ENCODE measurements around the gene ATP2B3. TPM values are rescaled to one million over a fixed set of nuclear protein-coding genes. Genes with fewer than 3 reads are reported as not detected.

ATP2B3 gene
- total RNA-seq, 2 donors from 2014 or later: not detected

DNA sequence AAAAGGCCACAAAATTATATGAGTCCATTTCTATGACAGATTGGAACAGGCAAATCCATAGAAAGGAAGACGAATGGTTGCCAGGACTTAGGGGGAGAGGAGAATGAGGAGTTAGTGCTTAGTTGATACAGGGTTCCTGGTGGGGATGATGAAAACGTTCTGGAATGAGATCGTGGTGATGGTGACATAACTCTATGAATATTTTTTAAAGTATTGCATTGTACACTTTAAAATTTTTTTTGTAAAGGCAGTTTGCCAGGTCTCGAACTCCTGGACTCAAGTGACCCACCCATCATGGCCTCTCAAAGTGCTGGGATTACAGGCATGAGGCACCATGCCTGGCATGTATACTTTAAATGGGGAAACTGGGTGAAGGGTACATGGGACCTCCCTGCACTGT, 91.4 kb downstream of the ATP2B3 start:
- no peak for DNase-seq (ENCODE audit: low spot score)
- Histone ChIP-seq H3K36me3 (no peaks in the 10 kb centered on the region), H3K27ac (no peak overlapping the region), H3K4me1 (peaks cover 0 to 10% of the 10 kb centered on the region in 2 donors), H3K27me3 (no peaks in the 10 kb centered on the region), H3K4me3 (no peak overlapping the region), H3K9me3 (peaks cover 0 to under 1% of the 10 kb centered on the region in 2 donors)
- TF ChIP-seq, protein P1, sequence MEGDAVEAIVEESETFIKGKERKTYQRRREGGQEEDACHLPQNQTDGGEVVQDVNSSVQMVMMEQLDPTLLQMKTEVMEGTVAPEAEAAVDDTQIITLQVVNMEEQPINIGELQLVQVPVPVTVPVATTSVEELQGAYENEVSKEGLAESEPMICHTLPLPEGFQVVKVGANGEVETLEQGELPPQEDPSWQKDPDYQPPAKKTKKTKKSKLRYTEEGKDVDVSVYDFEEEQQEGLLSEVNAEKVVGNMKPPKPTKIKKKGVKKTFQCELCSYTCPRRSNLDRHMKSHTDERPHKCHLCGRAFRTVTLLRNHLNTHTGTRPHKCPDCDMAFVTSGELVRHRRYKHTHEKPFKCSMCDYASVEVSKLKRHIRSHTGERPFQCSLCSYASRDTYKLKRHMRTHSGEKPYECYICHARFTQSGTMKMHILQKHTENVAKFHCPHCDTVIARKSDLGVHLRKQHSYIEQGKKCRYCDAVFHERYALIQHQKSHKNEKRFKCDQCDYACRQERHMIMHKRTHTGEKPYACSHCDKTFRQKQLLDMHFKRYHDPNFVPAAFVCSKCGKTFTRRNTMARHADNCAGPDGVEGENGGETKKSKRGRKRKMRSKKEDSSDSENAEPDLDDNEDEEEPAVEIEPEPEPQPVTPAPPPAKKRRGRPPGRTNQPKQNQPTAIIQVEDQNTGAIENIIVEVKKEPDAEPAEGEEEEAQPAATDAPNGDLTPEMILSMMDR (IDR thresholded peaks at IDR 0.05): no peak

GRCh38 chrX:153609917-153610835, 92.7 kb downstream of the ATP2B3 start:
- no peak for DNase-seq (ENCODE audit: low spot score)
- Histone ChIP-seq H3K36me3 (no peaks in the 10 kb centered on the region), H3K4me1 (peaks cover 0 to 10% of the 10 kb centered on the region in 2 donors), H3K27me3 (no peaks in the 10 kb centered on the region), H3K9me3 (peaks cover 0 to 7% of the 10 kb centered on the region in 2 donors), H3K4me3 (peak overlapping the region; percentile 24 to 44), H3K27ac (no peak overlapping the region)
- TF ChIP-seq, protein P1 (IDR thresholded peaks at IDR 0.05): peak; percentile 42 to 79

DNA sequence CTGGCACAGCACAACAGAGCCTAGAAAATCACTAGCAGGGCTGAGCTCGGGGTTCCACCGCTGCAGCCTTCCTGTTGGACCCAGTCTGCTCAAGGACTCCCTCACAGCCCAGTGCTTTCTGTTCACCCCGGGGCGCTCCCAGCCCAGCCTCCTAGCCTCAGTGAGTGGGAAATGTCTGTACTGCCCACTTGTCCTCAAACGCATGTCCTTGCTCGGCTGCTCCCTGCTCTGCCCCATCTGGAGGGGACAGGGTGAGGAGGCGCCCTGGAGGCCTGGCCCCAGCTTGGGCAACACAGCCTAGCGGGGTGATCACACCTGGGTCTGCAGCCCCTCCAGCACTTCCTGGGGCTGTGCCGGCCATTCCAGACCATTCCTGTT, 93.4 kb downstream of the ATP2B3 start:
- Histone ChIP-seq H3K4me1 (peaks cover 0 to 10% of the 10 kb centered on the region in 2 donors), H3K9me3 (peaks cover 0 to 7% of the 10 kb centered on the region in 2 donors), H3K27me3 (no peaks in the 10 kb centered on the region), H3K36me3 (no peaks in the 10 kb centered on the region), H3K4me3 (no peak overlapping the region), H3K27ac (no peak overlapping the region)
- DNase-seq (ENCODE audit: low spot score): no peak
- TF ChIP-seq, protein P1 (IDR thresholded peaks at IDR 0.05): no peak

- no peaks in the 10 kb centered on the region for H3K27me3 ChIP-seq
- H3K27ac ChIP-seq: no peak overlapping the region
Measured at GRCh38 chrX:153611298-153612095, 94.1 kb downstream of the ATP2B3 start.

GRCh38 chrX:153612413-153612812, 95.0 kb downstream of the ATP2B3 start:
- no peak overlapping the region for H3K4me3 ChIP-seq
- H3K9me3 ChIP-seq: peaks cover 0 to 7% of the 10 kb centered on the region in 2 donors
- H3K27me3 ChIP-seq: no peaks in the 10 kb centered on the region
- TF ChIP-seq, protein P1 (IDR thresholded peaks at IDR 0.05): no peak
- no peak for DNase-seq (ENCODE audit: low spot score)
- no peaks in the 10 kb centered on the region for H3K36me3 ChIP-seq
- H3K4me1 ChIP-seq: peaks cover 0 to 10% of the 10 kb centered on the region in 2 donors
- H3K27ac ChIP-seq: no peak overlapping the region

More at GRCh38 chrX:153611298-153612095, 94.1 kb downstream of the ATP2B3 start:
- H3K36me3 ChIP-seq: no peaks in the 10 kb centered on the region
- peaks cover 0 to 7% of the 10 kb centered on the region in 2 donors for H3K9me3 ChIP-seq
- TF ChIP-seq, protein P1 (IDR thresholded peaks at IDR 0.05): no peak
- peaks cover 0 to 10% of the 10 kb centered on the region in 2 donors for H3K4me1 ChIP-seq
- DNase-seq (ENCODE audit: low spot score): no peak
- H3K4me3 ChIP-seq: no peak overlapping the region
